ENCODE measurements around the gene TNNT3.

GRCh38 chr11:1893581-1894359 lies 25.7 kb upstream of the TNNT3 start:
- TF ChIP-seq EGR1 (IDR thresholded peaks at IDR 0.05; ENCODE audit: low read depth) (no peak), POLR2A (IDR thresholded peaks at IDR 0.05; ENCODE audit: borderline replicate concordance, extremely low read depth, insufficient read depth, insufficient read length) (no peak), CBX3 (IDR thresholded peaks at IDR 0.05; ENCODE audit: low read depth) (no peak), SRF (IDR thresholded peaks at IDR 0.05; ENCODE audit: low read depth) (no peak), POLR2AphosphoS5 (IDR thresholded peaks at IDR 0.05; ENCODE audit: low read depth, low read length) (no peak), SIN3A (IDR thresholded peaks at IDR 0.05; ENCODE audit: low read depth) (no peak), EZH2 (IDR thresholded peaks at IDR 0.05) (no peak), EZH2phosphoT487 (IDR thresholded peaks at IDR 0.05; ENCODE audit: borderline replicate concordance) (no peak)
- TF ChIP-seq, protein P1, sequence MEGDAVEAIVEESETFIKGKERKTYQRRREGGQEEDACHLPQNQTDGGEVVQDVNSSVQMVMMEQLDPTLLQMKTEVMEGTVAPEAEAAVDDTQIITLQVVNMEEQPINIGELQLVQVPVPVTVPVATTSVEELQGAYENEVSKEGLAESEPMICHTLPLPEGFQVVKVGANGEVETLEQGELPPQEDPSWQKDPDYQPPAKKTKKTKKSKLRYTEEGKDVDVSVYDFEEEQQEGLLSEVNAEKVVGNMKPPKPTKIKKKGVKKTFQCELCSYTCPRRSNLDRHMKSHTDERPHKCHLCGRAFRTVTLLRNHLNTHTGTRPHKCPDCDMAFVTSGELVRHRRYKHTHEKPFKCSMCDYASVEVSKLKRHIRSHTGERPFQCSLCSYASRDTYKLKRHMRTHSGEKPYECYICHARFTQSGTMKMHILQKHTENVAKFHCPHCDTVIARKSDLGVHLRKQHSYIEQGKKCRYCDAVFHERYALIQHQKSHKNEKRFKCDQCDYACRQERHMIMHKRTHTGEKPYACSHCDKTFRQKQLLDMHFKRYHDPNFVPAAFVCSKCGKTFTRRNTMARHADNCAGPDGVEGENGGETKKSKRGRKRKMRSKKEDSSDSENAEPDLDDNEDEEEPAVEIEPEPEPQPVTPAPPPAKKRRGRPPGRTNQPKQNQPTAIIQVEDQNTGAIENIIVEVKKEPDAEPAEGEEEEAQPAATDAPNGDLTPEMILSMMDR (IDR thresholded peaks at IDR 0.05 in 2 of 3, conservative IDR thresholded peaks at IDR 0.05 in 1 of 3; ENCODE audit: borderline replicate concordance in 1 of 3, insufficient read depth in 1 of 3, low read depth in 2 of 3, low read length in 2 of 3), result no peak
